Activated CD8-positive, alpha-beta T cell treated with anti-CD3 and anti-CD28 coated beads, Interleukin-2, amount 10 ng/mL, durations not matched to agents 7 days and 5 days (primary cell): ENCODE data around the gene FAM168B. TPM values are rescaled to one million over a fixed set of nuclear protein-coding genes. Genes with fewer than 3 reads are reported as not detected.

Experiments
- ATAC-seq: fragments of 150-1000 bp; cut with Tn5 transposase; one replicate; pipeline ENCODE4 v1.10.0; 2021; ENCODE audit warnings: moderate library complexity
- CTCF ChIA-PET: fragments of 350-600 bp; sonication (Branson Sonifier 250); formaldehyde crosslinking; loops from one replicate; lab custom pipeline; 2021; ENCODE audit warnings: antibody characterized with exemption; lab: Charles Lee
- POLR2A ChIA-PET: fragments of 350-600 bp; sonication (Branson Sonifier 250); formaldehyde crosslinking; loops from one replicate; lab custom pipeline; 2021; ENCODE audit warnings: antibody characterized with exemption; lab: Charles Lee
- DNase-seq: peaks from one replicate; pipeline ENCODE4 v3.0.0-alpha.2; 2020
- H3K27ac Mint-ChIP-seq: one replicate; pipeline ENCODE4 v1.8.0; 2021; ENCODE audit warnings: mild to moderate bottlenecking, mixed read lengths
- H3K27me3 Mint-ChIP-seq: one replicate; pipeline ENCODE4 v1.8.0; 2021; ENCODE audit warnings: low read depth, mixed read lengths
- H3K36me3 Mint-ChIP-seq: one replicate; pipeline ENCODE4 v1.8.0; 2021; ENCODE audit warnings: low read depth, mixed read lengths
- H3K4me1 Mint-ChIP-seq: one replicate; pipeline ENCODE4 v1.8.0; 2021; ENCODE audit warnings: low read depth, mixed read lengths
- H3K4me3 Mint-ChIP-seq: one replicate; pipeline ENCODE4 v1.8.0; 2021; ENCODE audit warnings: mild to moderate bottlenecking, mixed read lengths
- H3K9me3 Mint-ChIP-seq: one replicate; pipeline ENCODE4 v1.8.0; 2022; ENCODE audit warnings: mixed read lengths; ENCODE audit not compliant: insufficient read depth
- total RNA-seq, 2 experiments: library from RNA; stranded (reverse); gene quantifications; one replicate each; pipeline ENCODE4 v1.2.3, GENCODE V29; 2021

The FAM168B gene
- total RNA-seq, 2 experiments from 2014 or later: 50.8 to 51.8 TPM

GRCh38 chr2:131052741-131053263 lies 40.5 kb downstream of the FAM168B start:
- H3K27me3 Mint-ChIP-seq: no peaks in the 10 kb centered on the region
- ATAC-seq: no peak
- H3K9me3 Mint-ChIP-seq: no peaks in the 10 kb centered on the region
- H3K4me3 Mint-ChIP-seq: no peak overlapping the region
- H3K27ac Mint-ChIP-seq: no peak overlapping the region
- no peak for DNase-seq
- H3K36me3 Mint-ChIP-seq: peaks cover 56% of the 10 kb centered on the region
- CTCF ChIA-PET: interaction anchor here (0.8 kb wide), 1 partner anchor 12 kb away, joined by 4 read pairs; no protein-coding TSS in a partner anchor
- H3K4me1 Mint-ChIP-seq: no peaks in the 10 kb centered on the region
- POLR2A ChIA-PET: no interaction called here

- no peaks in the 10 kb centered on the region for H3K4me1 Mint-ChIP-seq
- no peaks in the 10 kb centered on the region for H3K27me3 Mint-ChIP-seq
- ATAC-seq (no peak), DNase-seq (no peak)
- no peaks in the 10 kb centered on the region for H3K9me3 Mint-ChIP-seq
- no peak overlapping the region for H3K27ac Mint-ChIP-seq
- ChIA-PET POLR2A (interaction anchor here (0.9 kb wide), 1 partner anchor 9 kb away, joined by 3 read pairs; no protein-coding TSS in a partner anchor), CTCF (no interaction called here)
- H3K36me3 Mint-ChIP-seq: peaks cover 49% of the 10 kb centered on the region
- no peak overlapping the region for H3K4me3 Mint-ChIP-seq
Observed at GRCh38 chr2:131050896-131051295, 42.4 kb downstream of the FAM168B start.

- Mint-ChIP-seq H3K9me3 (no peaks in the 10 kb centered on the region), H3K36me3 (peaks cover 43% of the 10 kb centered on the region), H3K27ac (no peak overlapping the region), H3K27me3 (no peaks in the 10 kb centered on the region), H3K4me3 (no peak overlapping the region), H3K4me1 (no peaks in the 10 kb centered on the region)
- POLR2A ChIA-PET: no interaction called here
- DNase-seq (no peak), ATAC-seq (no peak)
- CTCF ChIA-PET: no interaction called here
Observed at GRCh38 chr2:131049150-131049718, 44.0 kb downstream of the FAM168B start.

- DNase-seq (no peak), ATAC-seq (no peak)
- peaks cover 43% of the 10 kb centered on the region for H3K36me3 Mint-ChIP-seq
- POLR2A ChIA-PET: no interaction called here
- H3K27ac Mint-ChIP-seq: no peak overlapping the region
- H3K9me3 Mint-ChIP-seq: no peaks in the 10 kb centered on the region
- no peak overlapping the region for H3K4me3 Mint-ChIP-seq
- H3K4me1 Mint-ChIP-seq: no peaks in the 10 kb centered on the region
- CTCF ChIA-PET: no interaction called here
- H3K27me3 Mint-ChIP-seq: no peaks in the 10 kb centered on the region
Observed at GRCh38 chr2:131048641-131049040, 44.6 kb downstream of the FAM168B start.

- peaks cover 40% of the 10 kb centered on the region for H3K36me3 Mint-ChIP-seq
- no peak overlapping the region for H3K27ac Mint-ChIP-seq
- CTCF ChIA-PET: no interaction called here
- H3K4me3 Mint-ChIP-seq: no peak overlapping the region
- ATAC-seq (no peak), DNase-seq (no peak)
- no peaks in the 10 kb centered on the region for H3K27me3 Mint-ChIP-seq
- no peaks in the 10 kb centered on the region for H3K9me3 Mint-ChIP-seq
- peaks cover 3% of the 10 kb centered on the region for H3K4me1 Mint-ChIP-seq
- POLR2A ChIA-PET: no interaction called here
Observed at GRCh38 chr2:131047920-131048560, 45.2 kb downstream of the FAM168B start.

GRCh38 chr2:131046918-131047652 lies 46.2 kb downstream of the FAM168B start:
- DNase-seq: no peak
- Mint-ChIP-seq H3K36me3 (peaks cover 36% of the 10 kb centered on the region), H3K27ac (no peak overlapping the region), H3K9me3 (no peaks in the 10 kb centered on the region), H3K27me3 (no peaks in the 10 kb centered on the region), H3K4me1 (peaks cover 11% of the 10 kb centered on the region), H3K4me3 (no peak overlapping the region)
- no peak for ATAC-seq
- ChIA-PET POLR2A (no interaction called here), CTCF (no interaction called here)

GRCh38 chr2:131046028-131046917 lies 47.0 kb downstream of the FAM168B start:
- ATAC-seq: no peak
- Mint-ChIP-seq H3K27ac (no peak overlapping the region), H3K4me1 (peaks cover 19% of the 10 kb centered on the region), H3K4me3 (no peak overlapping the region), H3K9me3 (no peaks in the 10 kb centered on the region), H3K36me3 (peaks cover 31% of the 10 kb centered on the region), H3K27me3 (no peaks in the 10 kb centered on the region)
- ChIA-PET CTCF (no interaction called here), POLR2A (no interaction called here)
- no peak for DNase-seq

- H3K4me3 Mint-ChIP-seq: no peak overlapping the region
- peaks cover 27% of the 10 kb centered on the region for H3K4me1 Mint-ChIP-seq
- ChIA-PET CTCF (no interaction called here), POLR2A (no interaction called here)
- no peaks in the 10 kb centered on the region for H3K27me3 Mint-ChIP-seq
- H3K36me3 Mint-ChIP-seq: peaks cover 30% of the 10 kb centered on the region
- ATAC-seq (no peak), DNase-seq (no peak)
- H3K27ac Mint-ChIP-seq: no peak overlapping the region
- no peaks in the 10 kb centered on the region for H3K9me3 Mint-ChIP-seq
Observed at GRCh38 chr2:131045286-131046027, 47.8 kb downstream of the FAM168B start.

- Mint-ChIP-seq H3K4me1 (peaks cover 32% of the 10 kb centered on the region), H3K36me3 (peaks cover 27% of the 10 kb centered on the region), H3K9me3 (no peaks in the 10 kb centered on the region), H3K27ac (no peak overlapping the region), H3K4me3 (no peak overlapping the region), H3K27me3 (no peaks in the 10 kb centered on the region)
- POLR2A ChIA-PET: no interaction called here
- ATAC-seq: no peak
- CTCF ChIA-PET: no interaction called here
- no peak for DNase-seq
Observed at GRCh38 chr2:131044757-131045150, 48.5 kb downstream of the FAM168B start.

- Mint-ChIP-seq H3K4me3 (no peak overlapping the region), H3K9me3 (no peaks in the 10 kb centered on the region)
- CTCF ChIA-PET: no interaction called here
Observed at GRCh38 chr2:131044075-131044756, 49.0 kb downstream of the FAM168B start.

More at GRCh38 chr2:131044075-131044756, 49.0 kb downstream of the FAM168B start:
- ATAC-seq (no peak), DNase-seq (no peak)
- POLR2A ChIA-PET: no interaction called here
- Mint-ChIP-seq H3K4me1 (peaks cover 38% of the 10 kb centered on the region), H3K36me3 (peaks cover 26% of the 10 kb centered on the region), H3K27me3 (no peaks in the 10 kb centered on the region), H3K27ac (no peak overlapping the region)
